Measurements from ENCODE around the gene PRRX2. TPM values are rescaled to one million over a fixed set of nuclear protein-coding genes. Genes with fewer than 3 reads are reported as not detected.

The PRRX2 gene
- total and polyA plus RNA-seq, 2 experiments from 2014 or later: 141 to 169 TPM

DNA sequence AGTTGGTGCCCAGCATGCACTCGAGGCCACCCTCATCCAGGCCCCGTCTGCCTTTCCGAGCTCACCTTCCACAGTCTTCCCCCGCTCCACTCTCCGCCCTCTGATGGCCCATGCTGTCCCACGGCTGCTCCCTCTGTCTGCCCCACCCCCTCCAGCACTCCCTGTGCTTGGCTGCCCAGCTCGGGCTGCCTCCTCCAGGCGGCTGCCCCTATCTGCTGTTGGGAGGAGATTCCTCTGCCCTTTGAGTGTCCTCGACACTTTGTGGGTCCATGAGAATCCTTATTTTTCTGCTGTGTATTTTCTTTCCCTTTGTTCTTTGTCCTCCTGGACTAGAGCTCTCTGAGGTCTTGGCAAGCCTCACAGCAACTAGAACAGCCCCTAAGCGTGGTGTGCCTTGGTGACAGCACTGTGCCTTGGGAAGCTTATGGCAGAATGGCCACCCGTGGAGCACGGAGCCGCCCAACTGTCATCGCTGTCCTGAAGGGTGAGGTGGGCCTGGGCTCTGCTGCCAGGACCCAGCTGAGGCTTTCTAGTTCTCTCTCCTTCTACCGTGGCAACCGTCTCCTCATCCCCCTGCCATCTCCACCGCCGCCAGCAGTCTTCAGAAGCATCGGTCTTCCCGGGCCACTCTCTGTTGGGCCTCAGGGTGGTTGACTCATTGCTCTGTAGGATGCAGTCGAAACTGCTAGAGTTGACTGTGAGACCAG, 34.3 kb upstream of the PRRX2 start:
- in situ Hi-C loops (cut with MboI): no loop called here
- Histone ChIP-seq H3K4me3 (peak overlapping the region; percentile 15; the same call in 1 of the 2 replicates), H3K4me1 (ENCODE audit: insufficient read depth) (peaks cover 50% of the 10 kb centered on the region), H3K9me2 (ENCODE audit: insufficient read depth) (no peaks in the 10 kb centered on the region), H3K4me2 (ENCODE audit: unreplicated experiment) (peak overlapping the region; percentile 38), H3K36me3 (ENCODE audit: low read depth) (peaks cover 19% of the 10 kb centered on the region), H3K9me3 (ENCODE audit: low read depth) (no peaks in the 10 kb centered on the region), H3K27me3 (replicated peaks; ENCODE audit: insufficient read depth) (no peaks in the 10 kb centered on the region), H2AFZ (no peak overlapping the region), H3F3A (ENCODE audit: insufficient read depth) (peaks cover 25% of the 10 kb centered on the region), H3K79me2 (ENCODE audit: insufficient read depth) (peaks cover 100% of the 10 kb centered on the region), H3K27ac (peak overlapping the region; percentile 26; the same call in 1 of the 2 replicates), H4K20me1 (ENCODE audit: insufficient read depth) (peaks cover 7% of the 10 kb centered on the region; the same call in 1 of the 2 replicates), H3K9ac (peak overlapping the region; percentile 16; the same call in 1 of the 2 replicates)
- peak; percentile 85 for DNase-seq
- WGBS, 2 experiments (ENCODE audit: low coverage in 1 of 2, low lambda C conversion rate in 2 of 2, missing lambda C conversion rate in 2 of 2): 52 to 64% methylated on average over 20 to 21 of the region's 21 CpGs
- no peak for TF ChIP-seq EZH2phosphoT487 (IDR thresholded peaks at IDR 0.05; ENCODE audit: insufficient read depth, low read depth)
- TF ChIP-seq EZH2 (IDR thresholded peaks at IDR 0.05; ENCODE audit: insufficient read depth, poor library complexity, severe bottlenecking): no peak

DNA sequence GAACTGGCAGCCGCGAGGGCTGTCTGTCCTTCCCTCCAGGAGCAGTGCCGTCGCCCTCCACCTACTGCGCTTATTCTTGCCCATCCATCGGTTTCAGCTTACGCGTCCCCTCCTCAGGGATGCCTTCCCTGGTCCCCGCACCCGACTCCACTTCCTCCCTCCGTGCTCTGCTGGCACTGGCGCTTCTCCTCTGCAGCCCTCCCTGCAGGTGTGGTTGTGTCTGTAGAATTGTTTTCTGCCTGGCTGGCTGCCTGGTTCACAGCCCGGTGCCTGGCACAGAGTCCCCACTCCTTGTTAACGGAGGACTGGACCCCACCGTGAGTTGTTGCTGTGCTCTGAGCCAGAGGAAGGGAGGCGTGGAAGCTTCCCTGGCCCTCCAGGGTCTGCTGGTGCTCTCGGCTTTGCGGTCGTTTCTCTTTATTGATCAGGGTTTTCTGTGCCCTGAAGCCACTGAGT, 33.7 kb upstream of the PRRX2 start:
- Histone ChIP-seq H2AFZ (no peak overlapping the region), H4K20me1 (ENCODE audit: insufficient read depth) (peaks cover 7% of the 10 kb centered on the region; the same call in 1 of the 2 replicates), H3K9ac (no peak overlapping the region), H3K4me1 (ENCODE audit: insufficient read depth) (peaks cover 50% of the 10 kb centered on the region), H3K9me2 (ENCODE audit: insufficient read depth) (no peaks in the 10 kb centered on the region), H3K79me2 (ENCODE audit: insufficient read depth) (peaks cover 100% of the 10 kb centered on the region), H3K4me3 (no peak overlapping the region), H3F3A (ENCODE audit: insufficient read depth) (peaks cover 21% of the 10 kb centered on the region), H3K4me2 (ENCODE audit: unreplicated experiment) (peak overlapping the region; percentile 38), H3K27me3 (replicated peaks; ENCODE audit: insufficient read depth) (no peaks in the 10 kb centered on the region), H3K36me3 (ENCODE audit: low read depth) (peaks cover 23% of the 10 kb centered on the region), H3K9me3 (ENCODE audit: low read depth) (no peaks in the 10 kb centered on the region), H3K27ac (0 out of 2 replicates have a peak overlapping the region, but pooled peaks have one; percentile 29)
- in situ Hi-C loops (cut with MboI): no loop called here
- no peak for DNase-seq
- 79 to 81% methylated on average over 19 of the region's 19 CpGs for WGBS, 2 experiments (ENCODE audit: low coverage in 1 of 2, low lambda C conversion rate in 2 of 2, missing lambda C conversion rate in 2 of 2)
- TF ChIP-seq EZH2 (IDR thresholded peaks at IDR 0.05; ENCODE audit: insufficient read depth, poor library complexity, severe bottlenecking): no peak
- TF ChIP-seq EZH2phosphoT487 (IDR thresholded peaks at IDR 0.05; ENCODE audit: insufficient read depth, low read depth): no peak

DNA sequence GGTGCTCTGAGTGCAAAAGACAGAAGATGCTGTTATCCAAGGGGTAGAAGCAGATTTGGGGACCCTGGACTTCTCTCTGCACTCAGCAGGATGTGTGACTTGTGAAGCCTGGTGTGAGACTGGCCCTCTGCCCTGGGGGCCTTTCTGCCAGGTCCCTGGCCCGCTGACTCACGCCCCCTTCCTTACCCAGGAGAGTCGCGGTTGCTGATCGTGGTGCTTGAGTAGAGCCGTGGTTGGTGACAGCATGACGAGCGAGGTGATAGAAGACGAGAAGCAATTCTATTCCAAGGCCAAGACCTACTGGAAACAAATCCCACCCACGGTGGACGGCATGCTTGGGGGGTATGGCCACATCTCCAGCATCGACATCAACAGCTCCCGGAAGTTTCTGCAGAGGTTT, 33.0 kb upstream of the PRRX2 start:
- H3K9me2 ChIP-seq (ENCODE audit: insufficient read depth): no peaks in the 10 kb centered on the region
- in situ Hi-C loops (cut with MboI): no loop called here
- peak overlapping the region; percentile 29; the same call in 1 of the 2 replicates for H3K27ac ChIP-seq
- no peak overlapping the region for H2AFZ ChIP-seq
- peaks cover 100% of the 10 kb centered on the region for H3K79me2 ChIP-seq (ENCODE audit: insufficient read depth)
- 28 to 34% methylated on average over 13 of the region's 13 CpGs for WGBS, 2 experiments (ENCODE audit: low coverage in 1 of 2, low lambda C conversion rate in 2 of 2, missing lambda C conversion rate in 2 of 2)
- DNase-seq: peak; percentile 74
- H3K36me3 ChIP-seq (ENCODE audit: low read depth): peaks cover 29% of the 10 kb centered on the region
- no peaks in the 10 kb centered on the region for H3K9me3 ChIP-seq (ENCODE audit: low read depth)
- no peak overlapping the region for H3K4me3 ChIP-seq
- H3K4me1 ChIP-seq (ENCODE audit: insufficient read depth): peaks cover 46% of the 10 kb centered on the region
- peak overlapping the region; percentile 23; the same call in 1 of the 2 replicates for H3K9ac ChIP-seq
- H4K20me1 ChIP-seq (ENCODE audit: insufficient read depth): peaks cover 7% of the 10 kb centered on the region; the same call in 1 of the 2 replicates
- H3F3A ChIP-seq (ENCODE audit: insufficient read depth): peaks cover 13% of the 10 kb centered on the region
- TF ChIP-seq EZH2phosphoT487 (IDR thresholded peaks at IDR 0.05; ENCODE audit: insufficient read depth, low read depth) (no peak), EZH2 (IDR thresholded peaks at IDR 0.05; ENCODE audit: insufficient read depth, poor library complexity, severe bottlenecking) (no peak)
- no peak overlapping the region for H3K4me2 ChIP-seq (ENCODE audit: unreplicated experiment)
- H3K27me3 ChIP-seq (replicated peaks; ENCODE audit: insufficient read depth): no peaks in the 10 kb centered on the region

DNA sequence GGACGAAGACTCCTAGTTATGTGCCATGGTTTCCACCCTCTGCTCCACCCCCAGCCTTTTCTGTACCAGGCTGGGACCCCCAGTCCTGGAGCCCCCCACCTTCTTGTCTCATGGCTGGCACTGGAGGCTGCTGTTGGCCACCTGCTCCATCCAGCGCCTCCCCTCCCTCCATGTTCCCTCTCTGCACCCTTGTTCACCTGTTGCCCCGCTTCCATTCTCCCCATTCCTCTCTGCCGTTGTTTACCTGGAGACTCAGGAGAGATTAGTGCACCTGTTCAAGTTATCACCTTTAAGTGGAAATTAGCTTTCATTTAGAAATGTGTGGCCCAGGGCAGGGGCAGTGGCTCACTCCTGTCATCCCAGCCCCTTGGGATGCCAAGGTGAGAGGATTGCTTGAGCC, 32.2 kb upstream of the PRRX2 start:
- H3K9me3 ChIP-seq (ENCODE audit: low read depth): no peaks in the 10 kb centered on the region
- H3K4me3 ChIP-seq: no peak overlapping the region
- in situ Hi-C loops (cut with MboI): no loop called here
- H3K36me3 ChIP-seq (ENCODE audit: low read depth): peaks cover 32% of the 10 kb centered on the region
- peak overlapping the region; percentile 23; the same call in 1 of the 2 replicates for H3K9ac ChIP-seq
- no peak overlapping the region for H3K27ac ChIP-seq
- no peak overlapping the region for H2AFZ ChIP-seq
- no peak for TF ChIP-seq EZH2 (IDR thresholded peaks at IDR 0.05; ENCODE audit: insufficient read depth, poor library complexity, severe bottlenecking)
- TF ChIP-seq EZH2phosphoT487 (IDR thresholded peaks at IDR 0.05; ENCODE audit: insufficient read depth, low read depth): no peak
- WGBS, 2 experiments (ENCODE audit: low coverage in 1 of 2, low lambda C conversion rate in 2 of 2, missing lambda C conversion rate in 2 of 2): 59 to 68% methylated on average over 4 of the region's 4 CpGs
- DNase-seq: no peak
- H3K79me2 ChIP-seq (ENCODE audit: insufficient read depth): peaks cover 100% of the 10 kb centered on the region
- no peaks in the 10 kb centered on the region for H3K9me2 ChIP-seq (ENCODE audit: insufficient read depth)
- H4K20me1 ChIP-seq (ENCODE audit: insufficient read depth): peaks cover 7% of the 10 kb centered on the region; the same call in 1 of the 2 replicates
- H3K4me2 ChIP-seq (ENCODE audit: unreplicated experiment): no peak overlapping the region
- H3K4me1 ChIP-seq (ENCODE audit: insufficient read depth): peaks cover 38% of the 10 kb centered on the region
- peaks cover 8% of the 10 kb centered on the region; the same call in 1 of the 2 replicates for H3F3A ChIP-seq (ENCODE audit: insufficient read depth)
- H3K27me3 ChIP-seq (replicated peaks; ENCODE audit: insufficient read depth): no peaks in the 10 kb centered on the region
